ENCODE results near the gene SF3A1.

SF3A1 gene

DNA sequence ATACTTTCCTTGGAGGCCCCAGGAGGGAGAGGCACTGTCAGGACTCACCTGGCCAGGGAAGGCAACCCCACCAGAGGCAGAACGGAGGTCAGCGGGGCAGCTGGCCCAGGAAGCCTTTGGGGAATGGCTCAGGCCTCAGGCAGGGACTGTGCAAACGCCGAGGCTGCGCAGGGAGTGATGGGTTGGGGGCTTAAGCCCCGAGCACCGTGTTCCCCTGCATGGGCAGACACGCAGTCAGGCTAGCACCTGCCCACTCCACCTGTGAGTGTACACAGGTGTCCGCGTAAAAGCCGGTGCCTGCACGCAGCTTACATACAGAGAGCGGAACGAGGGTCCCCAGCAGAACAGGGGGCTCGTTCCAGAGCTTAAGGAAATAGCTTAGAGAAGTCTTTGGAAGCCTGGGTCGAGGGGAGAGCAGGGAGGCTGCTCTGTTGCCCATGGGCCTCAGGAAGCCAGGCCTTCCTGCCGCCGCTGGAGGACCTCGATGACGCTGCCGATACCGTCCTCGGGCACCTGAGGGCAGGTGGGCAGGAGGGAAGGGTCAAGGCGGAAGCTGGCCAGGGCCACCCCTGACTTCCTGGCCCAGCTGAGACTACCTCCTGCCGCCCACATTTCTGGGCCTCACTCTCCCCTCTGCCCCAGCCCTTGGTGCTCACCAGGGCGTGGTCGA is 71.4 kb downstream of the SF3A1 start:
- DNase-seq: no peak

DNA sequence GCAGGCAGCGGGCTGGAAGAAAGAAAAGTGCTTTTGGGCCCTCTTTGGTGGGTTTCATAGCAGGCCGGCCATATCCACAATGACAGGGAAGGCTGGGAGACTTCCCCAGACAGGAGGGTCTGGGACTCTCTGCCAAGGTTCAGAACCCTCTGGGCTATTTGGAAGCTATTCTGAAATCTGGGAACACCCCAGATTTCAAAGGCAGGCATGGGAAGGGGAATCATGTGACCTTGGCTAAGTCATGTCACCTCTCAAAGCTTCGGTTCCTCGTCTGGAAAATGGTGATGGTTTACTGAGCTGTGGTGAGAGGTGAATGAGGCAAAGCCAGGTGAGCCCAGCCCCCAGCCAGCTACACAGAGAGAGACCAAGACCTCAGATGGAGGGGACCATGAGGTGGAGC is 72.0 kb downstream of the SF3A1 start:
- no peak for DNase-seq

DNA sequence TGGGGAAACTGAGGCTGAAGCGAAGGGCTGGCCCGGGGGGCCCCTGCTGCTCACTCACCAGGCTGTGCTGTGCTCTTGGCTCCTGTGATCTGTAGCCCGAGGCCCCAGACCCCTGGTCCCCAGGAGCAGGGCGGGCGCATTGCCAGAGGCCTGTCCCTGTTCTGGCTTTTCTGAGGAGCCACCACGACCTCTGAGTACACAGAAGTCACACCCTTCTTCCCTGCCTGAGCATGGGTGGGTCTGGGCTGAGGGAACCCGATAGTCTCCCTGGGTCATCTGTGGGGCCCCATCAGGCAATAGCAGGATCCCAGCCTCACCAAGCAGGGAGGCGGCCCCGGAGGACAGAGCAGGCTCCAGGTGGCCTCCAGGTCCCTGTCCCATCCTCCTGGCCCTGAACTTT is 72.5 kb downstream of the SF3A1 start:
- no peak for DNase-seq

- no peak for DNase-seq
These were observed 73.4 kb downstream of the SF3A1 start for GRCh38 chr22:30283342-30283741.

DNA sequence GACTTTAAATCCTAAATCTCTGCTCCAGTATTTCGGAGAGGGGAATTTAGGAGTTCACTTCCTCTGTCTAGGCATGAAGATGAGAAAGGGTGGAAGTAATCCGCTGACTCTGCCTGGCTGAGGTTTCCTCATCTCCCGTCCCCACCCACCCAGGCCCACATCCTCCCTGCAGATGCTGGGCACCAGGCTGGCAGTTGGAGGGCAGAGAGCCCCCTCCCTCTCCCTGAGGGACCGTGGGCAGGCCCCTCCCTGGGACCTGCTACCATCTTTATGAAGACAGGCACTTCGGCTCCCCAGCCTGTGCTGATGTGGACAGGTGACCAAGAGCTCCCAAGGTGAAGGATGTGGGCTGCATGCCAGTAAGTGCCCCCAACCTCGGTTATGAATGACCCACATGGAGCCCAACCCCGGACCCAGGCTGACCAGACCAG is 74.1 kb downstream of the SF3A1 start:
- DNase-seq: no peak

All from SIG-M5 (cell line).